Measurements from ENCODE around the gene PGBD1.

The PGBD1 gene

GRCh38 chr6:28281288-28282064 is at the start of gene PGBD1:
PGBD1 (plus strand) TSS chr6:28281572; CDS start chr6:28283814, 2,242 bp downstream.
- TF ChIP-seq GATA3 (IDR thresholded peaks at IDR 0.05; ENCODE audit: low read depth, low read length) (no peak), GATA2 (IDR thresholded peaks at IDR 0.05; ENCODE audit: low read depth, low read length) (no peak)

DNA sequence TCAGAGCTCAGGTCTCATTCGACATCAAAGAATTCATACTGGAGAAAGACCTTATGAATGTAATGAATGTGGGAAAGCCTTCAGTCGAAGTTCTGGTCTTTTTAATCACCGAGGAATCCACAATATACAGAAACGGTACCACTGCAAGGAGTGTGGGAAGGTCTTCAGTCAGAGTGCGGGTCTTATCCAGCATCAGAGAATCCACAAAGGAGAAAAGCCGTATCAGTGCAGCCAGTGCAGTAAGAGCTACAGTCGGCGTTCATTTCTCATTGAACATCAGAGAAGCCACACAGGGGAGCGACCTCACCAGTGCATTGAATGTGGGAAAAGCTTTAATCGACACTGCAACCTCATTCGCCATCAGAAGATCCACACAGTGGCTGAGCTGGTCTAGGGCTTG is 48.6 kb upstream of the PGBD1 start:
- TF ChIP-seq GATA3 (IDR thresholded peaks at IDR 0.05; ENCODE audit: low read depth, low read length) (no peak), GATA2 (IDR thresholded peaks at IDR 0.05; ENCODE audit: low read depth, low read length) (no peak)

- TF ChIP-seq GATA3 (IDR thresholded peaks at IDR 0.05; ENCODE audit: low read depth, low read length) (no peak), GATA2 (IDR thresholded peaks at IDR 0.05; ENCODE audit: low read depth, low read length) (no peak)
These were observed 45.4 kb upstream of the PGBD1 start for GRCh38 chr6:28235912-28236452.

GRCh38 chr6:28239636-28240035 is 41.7 kb upstream of the PGBD1 start:
- TF ChIP-seq GATA2 (IDR thresholded peaks at IDR 0.05; ENCODE audit: low read depth, low read length) (no peak), GATA3 (IDR thresholded peaks at IDR 0.05; ENCODE audit: low read depth, low read length) (no peak)

GRCh38 chr6:28240471-28240870 is 40.9 kb upstream of the PGBD1 start:
- TF ChIP-seq GATA2 (IDR thresholded peaks at IDR 0.05; ENCODE audit: low read depth, low read length) (no peak), GATA3 (IDR thresholded peaks at IDR 0.05; ENCODE audit: low read depth, low read length) (no peak)

- TF ChIP-seq GATA2 (IDR thresholded peaks at IDR 0.05; ENCODE audit: low read depth, low read length) (no peak), GATA3 (IDR thresholded peaks at IDR 0.05; ENCODE audit: low read depth, low read length) (no peak)
These were observed 37.4 kb upstream of the PGBD1 start for GRCh38 chr6:28243946-28244345.

GRCh38 chr6:28245206-28245941 is 36.0 kb upstream of the PGBD1 start:
- TF ChIP-seq GATA2 (IDR thresholded peaks at IDR 0.05; ENCODE audit: low read depth, low read length): no peak
- TF ChIP-seq GATA3 (IDR thresholded peaks at IDR 0.05; ENCODE audit: low read depth, low read length): no peak

- no peak for TF ChIP-seq GATA3 (IDR thresholded peaks at IDR 0.05; ENCODE audit: low read depth, low read length)
- TF ChIP-seq GATA2 (IDR thresholded peaks at IDR 0.05; ENCODE audit: low read depth, low read length): no peak
These were observed 32.5 kb upstream of the PGBD1 start for GRCh38 chr6:28248916-28249315.

DNA sequence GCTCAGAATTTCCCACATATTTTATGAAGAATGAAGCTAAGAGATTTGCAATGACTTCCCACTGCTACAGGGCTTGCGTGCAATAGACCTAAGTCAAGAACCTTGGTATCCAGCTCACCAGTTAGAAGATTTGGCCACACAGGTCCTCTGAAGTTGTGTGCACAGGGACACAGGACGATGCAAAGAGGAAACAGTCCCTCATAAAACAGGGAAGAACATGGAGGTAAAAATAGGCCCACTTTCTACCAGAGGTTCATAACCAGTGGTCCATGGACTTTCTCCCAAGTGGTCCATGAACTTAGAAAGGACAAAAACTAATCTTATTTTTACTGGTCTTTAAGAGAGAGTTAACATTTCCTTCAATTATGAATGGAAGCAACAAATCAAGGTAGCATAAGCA is 30.6 kb upstream of the PGBD1 start:
- TF ChIP-seq GATA2 (IDR thresholded peaks at IDR 0.05; ENCODE audit: low read depth, low read length) (no peak), GATA3 (IDR thresholded peaks at IDR 0.05; ENCODE audit: low read depth, low read length) (no peak)

GRCh38 chr6:28251661-28252008 is 29.7 kb upstream of the PGBD1 start:
- TF ChIP-seq GATA3 (IDR thresholded peaks at IDR 0.05; ENCODE audit: low read depth, low read length): no peak

GRCh38 chr6:28252009-28252975 is 29.1 kb upstream of the PGBD1 start, which contains the start of gene ZKSCAN4:
ZKSCAN4 (minus strand) TSS chr6:28252269; CDS start chr6:28251980, 289 bp downstream.
- TF ChIP-seq GATA2 (IDR thresholded peaks at IDR 0.05; ENCODE audit: low read depth, low read length): no peak
- no peak for TF ChIP-seq GATA3 (IDR thresholded peaks at IDR 0.05; ENCODE audit: low read depth, low read length)

- TF ChIP-seq GATA2 (IDR thresholded peaks at IDR 0.05; ENCODE audit: low read depth, low read length): no peak
- no peak for TF ChIP-seq GATA3 (IDR thresholded peaks at IDR 0.05; ENCODE audit: low read depth, low read length)
These were observed 27.3 kb upstream of the PGBD1 start for GRCh38 chr6:28254121-28254519.

DNA sequence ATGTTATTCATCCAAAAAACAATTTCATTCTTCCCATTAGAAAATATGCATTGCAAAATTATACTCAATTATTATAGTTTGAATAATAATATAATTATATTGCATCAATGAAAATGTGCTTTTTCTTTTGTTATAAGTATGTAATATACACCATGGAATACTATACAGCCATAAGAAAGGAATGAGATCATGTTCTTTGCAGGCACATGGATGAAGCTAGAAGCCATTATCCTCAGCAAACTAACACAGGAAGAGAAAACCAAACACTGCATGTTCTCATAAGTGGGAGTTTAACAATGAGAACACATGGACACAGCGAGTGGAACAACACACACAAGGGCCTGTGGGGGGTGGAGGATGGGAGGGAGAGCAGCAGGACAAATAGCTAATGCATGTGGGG is 24.3 kb upstream of the PGBD1 start:
- TF ChIP-seq GATA3 (IDR thresholded peaks at IDR 0.05; ENCODE audit: low read depth, low read length) (no peak), GATA2 (IDR thresholded peaks at IDR 0.05; ENCODE audit: low read depth, low read length) (no peak)

All from SH-SY5Y (cell line).